NCI-H2107 (cell line): ENCODE data around the gene TTC31.
"Not testable (repeated sequence)": the region's sequence is repeated elsewhere in the genome, so short reads cannot be mapped to it uniquely, and the experiment has no call there.

Experiments used
- DNase-seq: peaks from one replicate; lab custom pipeline; 2025; lab: John Stamatoyannopoulos, UW

TTC31 gene

DNA sequence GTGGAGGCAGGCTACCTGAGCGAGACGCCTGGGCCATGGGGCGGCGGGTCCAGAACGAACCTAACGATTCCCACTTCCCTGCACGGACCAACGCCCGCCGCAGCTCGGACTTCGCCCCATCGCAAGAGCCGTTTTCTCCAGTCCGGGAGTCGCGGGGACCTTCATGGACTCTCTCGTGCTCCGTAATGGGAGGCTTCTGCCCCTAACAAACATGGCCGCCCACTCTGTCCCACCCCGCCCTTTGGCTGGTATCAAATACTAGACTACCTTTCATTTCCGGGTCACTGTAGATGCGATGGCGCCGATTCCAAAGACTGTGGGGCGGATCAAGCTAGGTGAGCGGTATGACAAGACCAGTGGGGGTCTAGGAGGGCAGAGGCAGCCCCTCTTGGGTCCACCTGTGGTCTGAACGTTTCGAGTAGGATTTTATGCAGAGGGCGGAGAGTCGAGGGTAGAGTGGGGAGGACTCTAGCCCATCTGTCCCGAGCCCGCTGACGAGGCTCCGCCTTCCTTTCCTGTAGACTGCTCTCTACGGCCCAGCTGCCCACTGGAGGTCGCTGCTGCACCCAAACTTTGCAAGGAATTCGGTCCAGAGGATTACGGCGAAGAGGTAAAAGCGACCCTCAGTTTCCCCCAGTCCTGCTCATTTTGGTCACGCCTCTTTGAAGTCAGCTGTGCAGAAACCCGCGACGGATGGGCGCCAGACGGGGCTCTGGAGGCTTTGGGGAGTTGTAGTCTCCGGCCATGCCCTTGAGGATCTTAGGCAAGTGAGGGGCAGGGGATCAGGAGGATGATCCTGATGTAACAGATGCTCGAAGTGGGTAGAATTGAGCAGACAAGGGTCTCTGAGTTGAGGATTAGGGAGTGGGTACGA lies at the start of gene TTC31, which contains the start of gene CCDC142:
Gene TTC31, plus strand, starts transcription at position 281 of the 874 bp plus-strand sequence. Its CDS starts 15 bp downstream, at position 296.
Gene CCDC142, minus strand, starts transcription at position 198 of the 874 bp plus-strand sequence. Its CDS starts 161 bp downstream, at position 37.
- DNase-seq, result peak; percentile 87

DNA sequence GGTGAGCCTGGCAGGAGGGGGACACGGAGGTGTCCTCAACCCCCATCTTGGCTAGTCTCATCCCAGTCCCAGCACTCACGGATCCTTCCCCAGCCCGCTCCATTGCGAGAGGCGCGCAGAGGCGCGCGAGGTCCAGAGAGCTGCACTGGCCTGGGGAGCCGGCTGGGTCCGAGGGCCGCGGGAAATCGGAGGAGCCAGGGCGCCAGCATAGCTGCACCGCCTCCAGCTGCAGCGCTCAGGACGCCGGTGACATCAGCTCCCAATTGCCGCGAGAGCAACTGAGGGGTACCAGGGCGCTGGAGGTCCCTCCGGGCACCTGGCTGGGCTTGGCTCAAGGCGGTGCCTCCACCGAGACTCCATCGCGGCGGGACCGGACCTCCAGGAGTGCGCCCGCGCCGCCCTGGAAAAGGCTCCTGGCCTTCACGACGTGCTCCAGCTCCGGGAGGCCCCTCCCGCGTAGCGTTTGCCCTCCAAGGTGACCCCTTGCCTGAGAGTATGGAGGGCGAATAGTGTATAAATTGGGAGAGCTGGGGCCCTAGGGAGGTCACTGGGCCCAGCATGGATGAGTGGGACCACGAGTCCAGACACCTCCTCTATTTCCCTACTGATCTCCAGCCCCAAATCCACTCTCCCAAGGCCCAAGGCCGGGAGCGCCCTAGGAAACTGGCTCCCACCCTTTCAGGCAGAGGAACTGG lies 46.6 kb upstream of the TTC31 start:
- no peak for DNase-seq

DNA sequence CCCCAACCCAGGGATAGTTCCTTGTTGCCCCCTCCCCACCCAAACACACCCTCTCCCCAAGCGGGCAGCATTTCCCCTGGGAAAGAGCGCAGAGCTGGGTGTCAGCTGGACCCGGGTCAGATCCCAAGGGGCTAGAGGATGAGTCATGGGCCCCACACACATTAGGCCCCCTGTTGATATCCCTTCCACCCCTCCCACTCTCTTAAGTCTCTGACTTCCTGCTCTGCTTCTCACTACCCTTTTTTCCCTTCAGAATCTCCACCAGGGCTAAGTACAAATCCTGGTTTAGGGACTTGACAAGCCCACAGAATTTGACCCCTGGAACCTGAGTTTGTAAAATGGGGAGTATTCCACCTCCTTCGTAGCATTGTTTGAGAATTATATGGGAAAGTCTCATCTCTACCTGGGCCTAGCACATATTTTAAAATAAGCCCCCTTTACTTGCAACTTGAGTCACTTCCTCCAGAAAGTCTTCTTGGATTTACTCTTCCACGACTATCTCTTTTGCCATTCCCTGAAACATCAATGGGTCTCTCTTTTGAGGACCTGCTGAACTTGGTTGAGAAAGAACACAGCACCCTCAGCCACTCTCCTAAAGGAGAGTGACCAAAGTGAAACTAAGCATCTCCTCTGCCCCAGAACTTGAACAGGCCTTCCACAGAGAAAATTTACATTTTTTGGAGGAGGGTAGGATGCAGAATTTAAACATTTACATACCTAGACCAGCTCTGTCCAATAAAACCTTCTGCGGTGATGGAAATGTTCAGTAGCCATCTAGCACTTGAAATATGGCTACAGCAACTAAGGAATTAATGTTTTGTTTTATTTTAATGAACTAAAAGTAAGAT lies 45.8 kb upstream of the TTC31 start:
- DNase-seq, result no peak

DNA sequence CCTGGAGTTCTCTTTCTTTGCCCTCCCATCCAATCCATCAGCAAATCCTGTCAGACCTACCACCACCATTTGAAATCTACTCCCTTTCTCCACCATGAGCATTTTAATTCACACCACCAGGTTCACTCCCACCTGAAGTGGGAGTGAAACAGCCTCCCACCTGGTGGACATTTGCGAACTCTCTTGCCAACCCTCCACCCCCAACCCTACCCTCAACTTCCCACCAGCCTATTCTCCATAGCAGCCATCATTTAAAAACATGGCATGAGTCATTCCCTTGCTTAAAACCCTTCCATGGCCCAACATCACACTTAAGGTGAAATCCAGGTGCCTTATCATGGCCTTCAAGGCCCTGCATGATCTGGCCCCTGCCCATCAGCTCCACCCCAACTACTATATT lies 44.6 kb upstream of the TTC31 start:
- DNase-seq, result no peak

DNA sequence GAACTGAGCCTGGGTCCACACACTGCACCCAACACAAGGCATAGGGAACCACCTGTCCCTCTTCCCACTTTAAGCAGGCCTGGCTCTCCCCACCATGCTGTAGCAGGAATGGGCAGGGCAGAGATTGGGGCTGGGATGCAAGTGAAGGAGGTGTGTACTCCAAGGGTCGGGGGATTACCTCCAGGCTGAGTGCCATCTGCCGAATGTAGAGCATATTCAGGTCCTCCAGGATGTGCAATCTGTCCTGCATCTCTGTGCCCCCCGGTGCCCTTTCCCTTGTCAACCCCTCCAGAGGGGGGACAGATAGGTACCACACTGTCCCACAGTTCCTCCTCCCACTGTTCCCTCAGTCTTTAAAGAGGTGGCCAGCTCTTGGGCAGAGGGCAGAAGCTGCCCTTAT lies 43.5 kb upstream of the TTC31 start:
- no peak for DNase-seq

DNA sequence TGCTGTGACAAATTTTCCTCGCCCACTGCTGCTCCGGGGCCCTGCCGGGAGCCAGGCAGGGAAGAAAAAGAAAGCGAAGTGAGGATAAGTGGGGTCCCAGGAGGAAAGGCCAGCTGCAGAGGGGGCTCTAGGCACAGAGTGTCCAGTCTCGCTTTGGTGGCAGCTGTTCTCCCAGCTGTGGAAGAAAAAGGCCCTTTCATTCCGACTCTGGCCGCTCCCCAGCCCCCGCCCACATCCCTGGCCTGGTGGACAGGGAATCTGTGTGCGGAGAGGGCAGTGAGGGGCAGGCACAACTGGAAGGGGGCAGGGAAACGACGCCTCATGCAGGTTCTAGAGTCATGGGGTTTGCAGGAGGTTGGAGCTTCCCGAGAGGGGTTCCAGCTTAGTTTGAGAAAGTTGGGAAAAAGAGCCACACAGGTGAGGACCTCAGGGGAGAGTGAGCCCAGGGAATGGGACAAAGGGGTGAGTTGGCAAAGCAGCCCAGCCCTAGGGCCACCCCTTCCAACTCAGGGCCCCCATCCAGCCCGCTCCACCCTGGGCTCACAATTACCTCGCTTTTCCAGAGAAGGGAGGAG lies 43.0 kb upstream of the TTC31 start:
- DNase-seq, result no peak

DNA sequence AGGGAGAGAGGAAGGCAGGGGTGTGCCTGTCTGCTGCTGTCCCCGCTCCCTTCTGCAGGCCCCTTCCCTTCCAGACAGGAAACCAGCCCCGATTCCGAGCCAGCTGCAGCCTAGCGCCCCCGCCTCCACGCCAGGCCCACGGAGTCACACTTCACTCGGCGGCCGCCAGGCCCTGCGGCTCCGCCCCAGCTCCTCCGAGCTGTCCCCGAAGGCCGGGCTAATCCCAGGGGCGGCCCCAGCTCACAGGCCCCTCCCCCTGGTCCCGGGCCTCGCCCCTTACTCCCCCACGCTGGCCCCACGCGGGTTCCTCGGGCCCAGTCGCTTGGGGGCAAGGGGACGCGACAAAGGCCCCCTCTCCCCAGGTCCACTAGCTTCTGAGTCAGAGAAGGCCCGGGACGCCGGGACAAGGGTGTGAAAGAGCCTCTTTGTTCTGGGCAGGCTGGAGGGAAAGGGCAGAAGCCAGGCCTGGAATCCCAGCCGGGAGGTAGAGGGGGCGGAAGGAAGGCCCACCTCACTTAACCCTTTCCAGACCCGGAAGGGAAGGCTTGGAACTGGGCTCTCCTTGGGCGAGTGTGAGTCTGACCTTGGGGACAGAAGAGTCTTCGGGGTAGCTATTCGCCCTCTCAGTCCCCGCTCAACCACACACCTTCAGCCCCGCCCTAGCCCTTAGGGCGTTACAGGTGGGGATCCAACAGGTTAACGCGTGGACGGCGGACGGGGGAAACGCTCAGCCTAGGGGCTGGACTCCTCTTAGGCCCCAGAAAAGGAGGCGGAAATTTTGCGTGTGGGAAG lies 42.3 kb upstream of the TTC31 start:
- no peak for DNase-seq

DNA sequence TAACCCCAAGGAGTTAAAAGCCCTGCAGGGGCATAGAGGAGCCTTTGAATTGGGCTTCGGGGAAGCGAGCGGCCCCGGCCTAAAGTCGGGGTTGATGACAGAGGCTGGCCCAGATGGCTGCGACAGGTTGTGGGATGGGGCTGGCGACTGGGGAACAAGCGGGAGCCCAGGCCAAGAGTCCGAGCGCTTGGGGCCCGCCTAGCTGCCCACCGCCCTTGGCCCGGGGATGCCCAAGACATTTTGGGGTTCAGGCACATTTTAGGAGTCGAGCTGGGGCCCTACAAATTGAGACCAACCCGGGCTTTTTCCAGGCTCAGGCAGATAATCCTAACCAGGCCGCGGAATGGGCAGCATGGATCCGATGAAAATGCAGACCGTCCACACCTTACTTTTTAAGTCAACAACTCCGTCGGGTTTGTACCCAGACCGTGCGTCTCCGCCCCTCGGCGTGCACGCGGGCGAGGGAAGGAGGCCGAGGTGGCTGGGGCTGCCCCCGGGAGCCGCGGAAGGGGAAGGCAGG lies 41.7 kb upstream of the TTC31 start:
- DNase-seq, result no peak

DNA sequence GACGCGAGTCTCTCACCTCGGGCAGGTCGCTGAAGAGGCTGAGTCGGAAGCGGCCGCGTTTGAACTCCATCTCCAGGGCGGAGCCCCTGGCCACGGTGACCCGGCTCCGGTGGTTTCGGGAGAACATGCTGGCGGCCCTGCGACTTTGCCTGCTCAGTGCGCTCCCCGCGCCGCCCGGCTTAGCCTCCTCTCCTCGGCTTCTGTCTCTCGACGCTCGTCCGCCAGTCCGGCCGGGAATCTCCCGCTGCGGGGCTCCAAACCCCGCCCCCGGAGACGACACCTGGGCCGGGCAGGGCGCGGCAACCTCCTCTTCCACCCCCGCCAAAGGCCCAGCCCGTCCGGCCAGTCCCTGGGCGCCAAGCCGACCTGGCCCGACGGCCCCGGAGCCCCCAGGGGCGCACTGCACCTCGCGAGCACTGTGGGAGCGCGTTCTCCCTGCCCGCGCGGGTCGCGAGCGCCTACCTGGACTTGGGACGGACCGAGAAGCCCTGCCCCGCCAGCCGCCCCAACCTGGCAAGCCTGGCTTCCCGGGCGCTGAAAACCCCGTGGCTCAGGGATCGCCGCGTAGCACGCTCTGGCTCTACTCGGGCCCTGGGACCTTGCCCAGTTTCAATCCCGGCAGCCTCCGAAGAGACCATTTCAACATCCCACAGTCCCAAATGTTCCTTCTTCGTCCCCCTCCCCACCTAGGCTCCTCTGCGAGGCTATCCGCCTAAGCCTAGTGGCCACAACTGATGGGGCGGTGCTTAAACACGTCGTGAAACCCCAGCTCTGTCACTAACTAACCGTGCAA lies 41.0 kb upstream of the TTC31 start, which contains the start of gene RTKN:
Gene RTKN, minus strand, starts transcription at position 248 of the 793 bp plus-strand sequence. Its CDS starts 121 bp downstream, at position 127.
- DNase-seq, result no peak

DNA sequence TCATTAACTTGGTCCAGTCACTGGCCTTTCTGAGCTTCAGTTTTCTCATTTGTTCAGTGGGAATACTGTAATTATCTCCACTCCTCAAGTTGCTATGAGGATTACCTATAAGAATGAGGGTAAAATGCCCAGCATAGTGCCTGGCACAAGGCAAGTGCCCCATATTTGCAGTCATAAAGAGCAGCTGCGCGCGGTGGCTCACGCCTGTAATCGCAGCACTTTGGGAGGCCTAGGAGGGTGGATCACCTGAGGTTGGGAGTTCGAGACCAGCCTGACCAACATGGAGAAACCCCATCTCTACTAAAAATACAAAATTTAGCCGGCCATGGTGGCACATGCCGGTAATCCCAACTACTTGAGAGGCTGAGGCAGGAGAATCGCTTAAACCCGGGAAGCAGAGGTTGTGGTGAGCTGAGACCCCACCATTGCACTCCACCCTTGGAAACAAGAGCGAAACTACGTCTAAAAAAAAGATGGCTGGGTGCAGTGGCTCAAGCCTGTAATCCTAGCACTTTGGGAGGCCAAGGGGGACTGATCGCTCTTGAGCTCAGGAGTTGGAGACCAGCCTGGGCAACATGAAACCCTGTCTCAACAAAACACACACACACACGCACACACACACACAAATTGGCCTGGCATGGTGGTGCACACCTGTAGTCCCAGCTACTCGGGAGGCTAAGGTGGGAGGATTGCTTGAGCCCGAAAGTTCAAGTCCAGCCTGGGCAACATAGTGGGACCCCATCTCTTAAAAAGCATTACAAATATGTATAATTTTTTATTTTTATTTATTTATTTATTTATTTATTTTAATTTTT lies 40.2 kb upstream of the TTC31 start:
- DNase-seq, result not testable (repeated sequence)

DNA sequence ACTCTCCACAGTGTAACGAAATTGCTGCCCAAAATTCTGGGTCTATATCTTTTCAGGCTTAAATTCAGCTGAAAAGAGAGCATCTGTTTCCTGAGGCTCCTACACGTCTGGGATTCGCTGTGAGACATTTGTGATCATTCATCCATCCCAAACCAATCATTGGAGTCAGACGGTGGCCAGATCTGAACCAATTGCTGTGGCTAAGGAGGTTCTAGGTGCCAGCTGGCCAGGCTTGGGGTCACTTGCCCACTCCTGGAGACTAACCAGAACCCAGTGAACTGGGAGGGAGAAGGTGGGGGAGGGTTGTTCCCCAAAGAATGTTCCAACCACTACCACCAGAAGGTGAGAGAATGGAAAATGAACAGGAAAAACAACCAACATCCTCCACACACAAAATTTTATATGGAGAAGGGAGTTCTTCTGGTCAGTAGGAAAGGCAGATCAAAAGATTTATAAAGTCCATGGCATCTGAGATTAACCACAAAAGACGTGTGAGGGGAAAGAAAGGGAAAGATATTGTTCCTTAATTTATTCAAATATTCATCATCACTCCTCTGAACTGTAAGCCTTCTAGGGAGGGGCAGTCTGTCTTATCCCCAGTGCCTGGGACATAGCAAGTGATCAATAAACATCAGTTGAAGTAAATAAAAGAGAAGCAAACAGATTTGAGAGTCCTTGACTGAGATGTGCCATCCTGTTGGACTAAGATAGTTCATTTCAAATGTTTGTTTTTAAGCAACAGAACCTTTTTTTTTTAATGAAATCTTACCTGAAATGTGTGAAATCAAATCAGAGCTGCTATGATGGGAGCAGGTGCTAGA lies 38.2 kb upstream of the TTC31 start:
- no peak for DNase-seq

DNA sequence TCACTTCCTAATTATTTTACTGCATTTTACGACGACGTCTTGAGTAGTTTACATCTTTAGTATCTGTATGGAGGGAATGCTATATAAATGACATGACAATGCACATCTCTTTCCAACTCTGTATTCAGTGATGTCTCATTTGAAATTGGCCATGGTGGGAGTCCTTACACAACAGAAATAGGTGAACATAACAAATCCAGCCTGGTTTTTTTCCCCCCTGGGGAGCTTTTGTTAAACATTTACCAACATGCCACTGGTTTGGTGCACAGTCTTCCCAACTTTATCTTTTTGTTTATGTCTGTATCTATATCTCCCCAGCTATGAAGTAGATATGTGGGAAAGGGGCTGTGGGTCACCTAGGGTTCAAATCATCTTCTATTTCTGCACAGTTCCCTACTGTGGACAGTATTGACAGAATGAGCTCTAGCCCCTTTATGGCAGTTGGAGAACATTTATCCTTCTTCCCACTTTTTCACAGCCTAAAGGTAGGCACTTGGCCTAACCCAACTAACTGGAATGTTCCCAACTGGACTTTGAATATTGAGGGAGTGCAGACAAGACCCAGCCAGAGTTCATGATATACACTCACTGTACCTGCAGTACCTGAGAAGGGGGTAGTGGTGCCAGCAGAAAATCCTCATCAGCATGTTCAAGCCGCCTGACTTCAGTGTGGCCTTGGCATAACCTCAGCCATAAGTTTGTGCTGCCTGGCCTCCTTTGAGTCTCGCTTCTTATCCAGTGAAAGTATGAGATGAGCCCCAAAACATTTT lies 35.5 kb upstream of the TTC31 start:
- DNase-seq, result no peak

DNA sequence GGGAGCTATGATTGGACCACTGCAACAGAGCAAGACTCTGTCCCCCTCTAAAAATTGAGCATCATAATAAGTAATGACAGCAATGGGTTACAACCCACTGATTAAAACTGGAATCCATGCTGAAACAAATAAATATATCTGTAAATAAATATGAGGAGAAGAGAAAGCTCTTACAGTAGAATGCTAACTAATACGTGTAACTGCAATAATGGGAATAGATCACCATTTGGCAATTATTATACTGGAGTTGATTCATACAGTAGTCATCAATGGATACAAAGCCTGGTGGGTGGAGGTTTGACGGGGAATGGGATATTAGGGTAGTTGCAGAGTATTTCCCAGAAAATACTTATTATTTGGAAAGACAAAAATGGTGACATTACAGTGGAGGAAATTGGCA lies 34.1 kb upstream of the TTC31 start:
- DNase-seq, result no peak

DNA sequence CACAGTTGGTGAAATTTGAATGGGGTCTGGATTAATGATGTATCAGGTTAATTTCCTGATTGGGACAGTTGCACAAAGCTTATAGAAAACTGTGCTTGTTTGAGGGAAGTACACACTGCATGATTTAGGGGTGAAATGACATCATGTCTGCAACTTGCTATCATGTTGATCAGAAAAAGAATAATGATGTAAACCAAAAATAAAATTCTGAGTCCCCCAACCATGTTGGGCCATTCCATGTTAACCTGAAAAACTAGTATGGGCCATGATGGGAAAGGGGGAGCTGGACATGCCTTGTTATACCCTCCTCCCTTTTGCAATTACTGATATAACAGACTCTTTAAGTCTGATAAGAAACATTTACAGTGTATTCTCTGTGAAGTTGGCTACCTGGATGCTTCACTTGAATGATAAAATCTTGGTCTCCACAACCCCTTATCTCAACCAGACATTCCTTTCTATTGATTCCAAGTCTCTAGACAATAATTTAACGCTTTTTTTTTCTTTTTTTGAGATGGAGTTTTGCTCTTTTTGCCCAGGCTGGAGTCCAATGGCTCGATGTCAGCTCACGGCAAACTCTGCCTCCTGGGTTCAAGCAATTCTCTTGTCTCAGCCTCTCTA lies 32.2 kb upstream of the TTC31 start:
- no peak for DNase-seq

DNA sequence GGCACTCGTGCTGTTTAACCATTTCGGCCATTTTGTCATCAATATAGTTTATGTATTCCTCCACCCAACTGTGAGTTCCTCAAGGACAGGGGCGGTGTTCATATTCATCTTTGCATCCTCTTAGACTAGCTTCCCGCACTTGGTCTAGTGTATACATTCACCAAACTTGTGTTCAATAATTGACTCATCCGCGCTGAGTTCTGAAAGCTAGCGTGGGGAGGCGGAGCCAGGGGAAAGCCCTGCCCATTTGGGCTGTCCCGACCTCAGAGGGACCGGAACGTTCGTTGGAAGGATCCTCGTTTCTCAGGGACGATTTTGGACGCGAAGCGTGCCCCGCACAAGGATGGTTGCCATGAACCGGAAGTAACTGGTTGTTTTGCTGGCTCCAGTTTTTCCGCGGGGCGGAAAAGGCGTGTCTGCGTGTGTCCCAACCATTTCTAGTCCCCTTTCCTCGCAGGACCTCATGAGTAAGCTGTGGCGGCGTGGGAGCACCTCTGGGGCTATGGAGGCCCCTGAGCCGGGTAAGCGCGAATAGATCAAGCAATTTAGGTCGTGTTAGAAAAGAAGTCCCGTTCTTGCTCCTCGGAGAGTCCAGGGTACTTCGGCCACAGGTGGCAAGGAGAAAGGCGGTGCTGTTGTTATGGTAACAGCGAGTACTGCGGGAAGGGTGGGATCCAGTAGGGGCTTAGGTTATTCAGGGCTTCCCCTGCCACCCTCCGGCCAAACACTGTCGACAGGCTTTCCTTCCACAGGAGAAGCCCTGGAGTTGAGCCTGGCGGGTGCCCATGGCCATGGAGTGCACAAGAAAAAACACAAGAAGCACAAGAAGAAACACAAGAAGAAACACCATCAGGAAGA lies 28.0 kb upstream of the TTC31 start, which contains the start of gene INO80B:
Gene INO80B, plus strand, starts transcription at position 434 of the 858 bp plus-strand sequence. Its CDS starts 30 bp downstream, at position 464.
- DNase-seq, result peak; percentile 96

DNA sequence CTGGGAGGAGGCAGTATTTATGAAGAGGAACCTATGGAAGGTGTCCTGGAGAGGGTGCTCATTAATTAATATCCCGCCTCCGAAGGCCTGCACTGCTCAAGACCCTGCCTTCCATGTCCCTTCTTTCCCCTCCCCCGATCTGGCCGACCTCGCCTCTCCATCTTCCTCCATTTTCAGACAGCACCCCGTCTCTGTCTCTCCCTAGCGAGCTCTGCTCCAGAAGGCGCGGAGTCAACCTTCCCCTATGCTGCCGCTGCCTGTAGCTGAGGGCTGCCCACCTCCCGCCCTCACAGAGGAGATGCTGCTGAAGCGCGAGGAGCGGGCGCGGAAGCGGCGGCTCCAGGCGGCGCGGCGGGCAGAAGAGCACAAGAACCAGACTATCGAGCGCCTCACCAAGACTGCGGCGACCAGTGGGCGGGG lies 25.7 kb upstream of the TTC31 start:
- DNase-seq, result no peak
